Endothelial cell of umbilical vein (primary cell): ENCODE measurements around the gene PAK4. TPM values are rescaled to one million over a fixed set of nuclear protein-coding genes. Genes with fewer than 3 reads are reported as not detected.

ENCODE experiments used
- BruUV-seq: library from RNA; stranded (reverse); fragments of 400-500 nt; replicated peaks from 2 replicates; lab custom pipeline; 2021; lab: Mats Ljungman, UMichigan
- CTCF ChIA-PET: fragments of 300-600, 350-600 bp; sonication (Branson Sonifier 250); formaldehyde crosslinking; loops from one replicate; lab custom pipeline; 2021; ENCODE audit warnings: antibody characterized with exemption, inconsistent platforms; lab: Charles Lee
- POLR2A ChIA-PET: fragments of 300-600, 350-600 bp; sonication (Branson Sonifier 250); formaldehyde crosslinking; loops from one replicate; lab custom pipeline; 2021; ENCODE audit warnings: antibody characterized with exemption, inconsistent platforms; lab: Charles Lee
- DNase-seq: peaks from one replicate; pipeline ENCODE4 v3.0.0-alpha.2; 2011; ENCODE audit warnings: low read depth, low spot score
- FAIRE-seq: peaks from 2 replicates; lab custom pipeline; 2011; peaks lifted over from hg19 to GRCh38; lab: Jason Lieb, UNC
- H2AFZ ChIP-seq: 2 replicates; pipeline ENCODE4 v1.6.0; 2012; ENCODE audit warnings: low read depth, low read length, control low read depth, inconsistent platforms
- H3K27ac ChIP-seq: 2 replicates; pipeline ENCODE4 v1.5.1; 2011; ENCODE audit warnings: low read depth, mild to moderate bottlenecking, control low read depth, low read length, moderate library complexity; ENCODE audit not compliant: insufficient read depth
- H3K27me3 ChIP-seq, 2 experiments: 2 replicates each; pipeline versions ENCODE4 v1.6.0 to v1.6.1; 2011; ENCODE audit warnings: low read length in 2 of 2, mixed read lengths in 1 of 2; ENCODE audit not compliant: control insufficient read depth in 2 of 2, insufficient read depth in 2 of 2
- H3K36me3 ChIP-seq, 2 experiments: 2 replicates in 1 of 2; 3 replicates in 1 of 2; pipeline ENCODE4 v1.5.1; 2011; ENCODE audit warnings: low read length in 2 of 2, mild to moderate bottlenecking in 1 of 2, moderate library complexity in 1 of 2; ENCODE audit not compliant: control insufficient read depth in 2 of 2, insufficient read depth in 2 of 2; ENCODE audit errors: extremely low read depth in 1 of 2
- H3K4me1 ChIP-seq: 3 replicates; pipeline ENCODE4 v1.5.1; 2011; ENCODE audit warnings: mild to moderate bottlenecking, low read length; ENCODE audit not compliant: control insufficient read depth, insufficient read depth; ENCODE audit errors: extremely low read depth
- H3K4me2 ChIP-seq: 2 replicates; pipeline ENCODE4 v1.6.1; 2011; ENCODE audit warnings: low read length, control low read depth, mixed read lengths; ENCODE audit not compliant: insufficient read depth
- H3K4me3 ChIP-seq, 3 experiments: fragments of 200-600 bp in 1 of 3; sonication (generic), shearing (Covaris generic) in 1 of 3; replicated peaks in 1 of 3; 2 replicates each; pipeline ENCODE4 v1.5.1; 2011 to 2016; ENCODE audit warnings: control low read depth in 3 of 3, low read length in 3 of 3, mild to moderate bottlenecking in 2 of 3, inconsistent platforms in 1 of 3, low read depth in 1 of 3, moderate library complexity in 1 of 3; ENCODE audit not compliant: insufficient read depth in 1 of 3
- H3K79me2 ChIP-seq: 2 replicates; pipeline ENCODE4 v1.6.0; 2012; ENCODE audit warnings: low read length, inconsistent platforms; ENCODE audit not compliant: control insufficient read depth, insufficient read depth
- H3K9ac ChIP-seq: replicated peaks from 2 replicates; pipeline ENCODE3; 2011; ENCODE audit warnings: low read length, control low read depth; ENCODE audit not compliant: insufficient read depth; ENCODE audit errors: extremely low read depth
- H3K9me1 ChIP-seq: replicated peaks from 3 replicates; pipeline ENCODE4 v1.6.0; 2011; ENCODE audit warnings: mild to moderate bottlenecking, low read length; ENCODE audit not compliant: control insufficient read depth, insufficient read depth; ENCODE audit errors: extremely low read depth
- H3K9me3 ChIP-seq: replicated peaks from 2 replicates; pipeline ENCODE4 v1.5.1; 2012; ENCODE audit warnings: low read length, inconsistent platforms; ENCODE audit not compliant: control insufficient read depth, insufficient read depth
- H4K20me1 ChIP-seq: replicated peaks from 2 replicates; pipeline ENCODE3; 2011; ENCODE audit warnings: mild to moderate bottlenecking, low read length; ENCODE audit not compliant: control insufficient read depth, insufficient read depth; ENCODE audit errors: extremely low read depth
- EZH2 ChIP-seq: IDR thresholded peaks from 2 replicates; pipeline ENCODE4 v1.6.1; 2012; ENCODE audit warnings: borderline replicate concordance, low read depth, mild to moderate bottlenecking, moderate library complexity, low read length, inconsistent platforms; ENCODE audit not compliant: severe bottlenecking
- FOS ChIP-seq: IDR thresholded peaks from 2 replicates; pipeline ENCODE4 v1.6.1; 2011; ENCODE audit warnings: mild to moderate bottlenecking, low read length, moderate library complexity, borderline replicate concordance; ENCODE audit not compliant: insufficient read depth
- GATA2 ChIP-seq: IDR thresholded peaks from 2 replicates; pipeline ENCODE4 v1.7.0; 2011; ENCODE audit warnings: low read depth, mild to moderate bottlenecking, moderate library complexity, mixed read lengths, low read length; ENCODE audit not compliant: insufficient read length, insufficient read depth
- JUN ChIP-seq: IDR thresholded peaks from 2 replicates; pipeline ENCODE4 v1.6.1; 2011; ENCODE audit warnings: borderline replicate concordance, low read depth; ENCODE audit not compliant: insufficient read length, insufficient read depth
- MYC ChIP-seq: IDR thresholded peaks from one replicate; pipeline ENCODE4 v1.6.1; 2011; ENCODE audit warnings: mild to moderate bottlenecking, low read depth, low read length
- POLR2A ChIP-seq: IDR thresholded peaks from 2 replicates; pipeline ENCODE4 v1.6.1; 2012; ENCODE audit warnings: low read depth, mild to moderate bottlenecking, control low read depth, low read length
- POLR2AphosphoS5 ChIP-seq: IDR thresholded peaks from 2 replicates; pipeline ENCODE4 v1.6.1; 2012; ENCODE audit warnings: low read depth, mild to moderate bottlenecking, control low read depth, low read length, moderate library complexity; ENCODE audit not compliant: insufficient read depth
- dilution Hi-C: fragments of 300-500 bp; cut with MboI; formaldehyde crosslinking; loops from one replicate; pipeline ENCODE4 v1.15.0; 2019; ENCODE audit warnings: low sequenced_read_pairs; ENCODE audit not compliant: extremely low pct_ligation_motif_present
- intact Hi-C: fragments of 100-400 bp; cut with micrococcal nuclease; formaldehyde crosslinking; loops from one replicate; pipeline ENCODE4 v1.10.0; 2022
- polyA plus RNA-seq, 4 experiments: library from polyadenylated mRNA; depleted of rRNA in 3 of 4; stranded (reverse) in 3 of 4; unstranded in 1 of 4; fragments of >200 nt; gene quantifications; 2 replicates each; pipeline versions ENCODE4 v1.2.1 to v1.2.3, GENCODE V29; 2011 to 2012; ENCODE audit warnings: missing spikeins in 1 of 4
- total RNA-seq: library from RNA; stranded (reverse); gene quantifications from 2 replicates; pipeline ENCODE4 v1.2.3, GENCODE V29; 2021
- TF ChIP-seq, protein P1 (sequence below), 2 donors: IDR thresholded peaks; 1 replicate in 1 of 2; 2 replicates in 1 of 2; pipeline ENCODE4 v1.5.1; 2011; ENCODE audit warnings: low read length in 2 of 2, mild to moderate bottlenecking in 2 of 2, moderate library complexity in 2 of 2, control low read depth in 1 of 2, inconsistent platforms in 1 of 2, low read depth in 1 of 2; ENCODE audit not compliant: insufficient read depth in 1 of 2; ENCODE audit errors: extremely low read depth in 1 of 2
- TF ChIP-seq, protein P2 (sequence below): IDR thresholded peaks from 2 replicates; pipeline ENCODE4 v1.6.1; 2011; ENCODE audit not compliant: insufficient read depth, insufficient read length

Gene PAK4
- total and polyA plus RNA-seq, 2 donors (not counting 3 experiments of a cell fraction or from before 2014, with no cell fraction given): 39.8 to 55.4 TPM

DNA sequence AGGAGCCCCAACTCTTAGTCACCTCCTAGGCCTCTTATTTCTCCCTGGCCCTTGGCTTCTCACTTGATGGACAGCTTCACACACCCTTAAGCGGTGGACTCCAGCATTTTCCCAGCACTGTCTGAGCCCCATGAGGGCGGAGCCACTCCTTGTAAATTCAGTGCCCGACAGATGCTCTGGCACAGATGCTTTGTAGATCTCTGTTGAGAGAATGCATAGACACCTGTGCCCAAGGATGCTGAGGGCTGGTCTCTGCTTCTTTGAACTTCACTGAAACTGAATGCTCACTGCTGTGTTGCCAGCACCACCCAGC lies 75.2 kb downstream of the PAK4 start:
- H3K27ac ChIP-seq: no peak overlapping the region
- H3K9me3 ChIP-seq: no peaks in the 10 kb centered on the region
- FAIRE-seq (no peak), DNase-seq (no peak)
- no peak overlapping the region for H3K4me2 ChIP-seq
- BruUV-seq: no TSS peak
- no peaks in the 10 kb centered on the region for H3K36me3 ChIP-seq
- POLR2A ChIA-PET: no interaction called here
- no peaks in the 10 kb centered on the region for H4K20me1 ChIP-seq
- intact Hi-C loops: no loop called here
- CTCF ChIA-PET: no interaction called here
- no peaks in the 10 kb centered on the region for H3K79me2 ChIP-seq
- H2AFZ ChIP-seq: no peak overlapping the region
- TF ChIP-seq, protein P1, sequence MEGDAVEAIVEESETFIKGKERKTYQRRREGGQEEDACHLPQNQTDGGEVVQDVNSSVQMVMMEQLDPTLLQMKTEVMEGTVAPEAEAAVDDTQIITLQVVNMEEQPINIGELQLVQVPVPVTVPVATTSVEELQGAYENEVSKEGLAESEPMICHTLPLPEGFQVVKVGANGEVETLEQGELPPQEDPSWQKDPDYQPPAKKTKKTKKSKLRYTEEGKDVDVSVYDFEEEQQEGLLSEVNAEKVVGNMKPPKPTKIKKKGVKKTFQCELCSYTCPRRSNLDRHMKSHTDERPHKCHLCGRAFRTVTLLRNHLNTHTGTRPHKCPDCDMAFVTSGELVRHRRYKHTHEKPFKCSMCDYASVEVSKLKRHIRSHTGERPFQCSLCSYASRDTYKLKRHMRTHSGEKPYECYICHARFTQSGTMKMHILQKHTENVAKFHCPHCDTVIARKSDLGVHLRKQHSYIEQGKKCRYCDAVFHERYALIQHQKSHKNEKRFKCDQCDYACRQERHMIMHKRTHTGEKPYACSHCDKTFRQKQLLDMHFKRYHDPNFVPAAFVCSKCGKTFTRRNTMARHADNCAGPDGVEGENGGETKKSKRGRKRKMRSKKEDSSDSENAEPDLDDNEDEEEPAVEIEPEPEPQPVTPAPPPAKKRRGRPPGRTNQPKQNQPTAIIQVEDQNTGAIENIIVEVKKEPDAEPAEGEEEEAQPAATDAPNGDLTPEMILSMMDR (IDR thresholded peaks at IDR 0.05; ENCODE audit: extremely low read depth in 1 of 2, insufficient read depth in 1 of 2, low read depth in 1 of 2, low read length in 2 of 2): no peak
- TF ChIP-seq MYC (no peak), POLR2A (no peak), EZH2 (no peak), GATA2 (no peak), JUN (no peak), POLR2AphosphoS5 (no peak), FOS (no peak)
- TF ChIP-seq, protein P2, sequence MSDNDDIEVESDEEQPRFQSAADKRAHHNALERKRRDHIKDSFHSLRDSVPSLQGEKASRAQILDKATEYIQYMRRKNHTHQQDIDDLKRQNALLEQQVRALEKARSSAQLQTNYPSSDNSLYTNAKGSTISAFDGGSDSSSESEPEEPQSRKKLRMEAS: no peak
- H3K9me1 ChIP-seq: no peaks in the 10 kb centered on the region
- no peak overlapping the region for H3K4me3 ChIP-seq
- H3K27me3 ChIP-seq: peaks cover 36 to 45% of the 10 kb centered on the region in 2 experiments
- dilution Hi-C loops: no loop called here
- no peaks in the 10 kb centered on the region for H3K4me1 ChIP-seq
- H3K9ac ChIP-seq: no peak overlapping the region
